Heart right ventricle (tissue), 16 donors: ENCODE data around the gene PDZD4. TPM values are rescaled to one million over a fixed set of nuclear protein-coding genes. Genes with fewer than 3 reads are reported as not detected.
A peak's percentile ranks its signal among the peaks of the same experiment; 100 is the strongest.

Experiments used
- ATAC-seq, 8 donors: fragments of 200-7000 bp; cut with Tn5 transposase; one replicate each; pipeline ENCODE4 v1.9.1; 2020; ENCODE audit warnings: mild to moderate bottlenecking in 8 of 8, moderate library complexity in 8 of 8, moderate number of reproducible peaks in 1 of 8
- DNase-seq, 2 donors: peaks; one replicate each; pipeline ENCODE4 v3.0.0-alpha.2; 2020
- H3K27ac ChIP-seq, 10 donors: fragments of 200-600 bp; sonication (generic) in 2 of 10; one replicate each; pipeline versions ENCODE4 v1.5.0 to v1.8.0; 2020 to 2022; ENCODE audit warnings: mild to moderate bottlenecking in 3 of 10
- H3K27me3 ChIP-seq, 7 donors: fragments of 200-600 bp; one replicate each; pipeline ENCODE4 v1.8.0; 2021 to 2022; ENCODE audit warnings: mild to moderate bottlenecking in 2 of 7
- H3K36me3 ChIP-seq, 9 donors: fragments of 200-600 bp; sonication (generic) in 1 of 9; one replicate each; pipeline versions ENCODE4 v1.5.0 to v1.8.0; 2020 to 2022; ENCODE audit warnings: mild to moderate bottlenecking in 2 of 9
- H3K4me1 ChIP-seq, 9 donors: fragments of 200-600 bp; sonication (generic) in 1 of 9; one replicate each; pipeline versions ENCODE4 v1.5.0 to v1.8.0; 2020 to 2022; ENCODE audit warnings: mild to moderate bottlenecking in 4 of 9
- H3K4me3 ChIP-seq, 10 donors: fragments of 200-600 bp; sonication (generic) in 2 of 10; one replicate each; pipeline versions ENCODE4 v1.5.0 to v1.8.0; 2020 to 2022; ENCODE audit warnings: mild to moderate bottlenecking in 7 of 10, moderate library complexity in 2 of 10
- H3K9me3 ChIP-seq, 11 donors: fragments of 200-600 bp in 10 of 11; sonication (generic) in 2 of 11; one replicate each; pipeline versions ENCODE4 v1.5.0 to v1.8.0; 2013 to 2022; ENCODE audit warnings: mild to moderate bottlenecking in 2 of 11, control low read depth in 1 of 11, moderate library complexity in 1 of 11
- CTCF ChIP-seq, 9 donors: fragments of 200-600 bp; sonication (generic) in 2 of 9; IDR thresholded peaks; one replicate each; pipeline versions ENCODE4 v1.5.0 to v1.8.0; 2021 to 2022; ENCODE audit warnings: antibody characterized with exemption in 9 of 9, mild to moderate bottlenecking in 5 of 9, moderate library complexity in 1 of 9
- WGBS, 2 donors: extraction: QIAGEN DNeasy Blood & Tissue Kit; methylation state at CpG; one replicate each; pipeline ENCODE4 v1.1.7; 2013; ENCODE audit warnings: inconsistent platforms in 1 of 2; 5-methylcytosine and 5-hydroxymethylcytosine counted together
- intact Hi-C, 10 donors: fragments of 100-400 bp; cut with DNase I; formaldehyde crosslinking; loops; one replicate each; pipeline versions ENCODE4 v1.11.1 to v1.14.2; 2022
- polyA plus RNA-seq, 2 donors: library from polyadenylated mRNA; stranded (reverse); fragments of 200-250 nt; gene quantifications; one replicate each; pipeline ENCODE4 v1.2.3, GENCODE V29; 2013
- total RNA-seq, 10 donors: library from RNA; stranded (reverse); fragmentation: NEBNext Ultra II Directional in 3 of 10; extraction: Animal tissue kit (Norgen Biotek cat#: 25700) in 3 of 10; gene quantifications; one replicate each; pipeline versions ENCODE4 v1.2.1 to v1.2.4, GENCODE V29; 2021 to 2023
- donor health status: Arrhythmogenic right ventricular cardiomyopathy.
- donor health status: ischemic (EF 13 %, LVEDD 7.1; RV severe dilation, severe dysfunction).
- donor health status: healthy with polysubstance abuse.
- donor health status: DM: no; HTN: yes; CAD: no.
- donor health status: DM: no; HTN: no; CAD: no.
- donor health status: ischemic (EF 25% LVEDD 6.9; RV normal size, moderate dysfunction).
- donor health status: ischemic (EF 25% LVEDD 5.7; RV mildly dilated, moderate dysfunction).
- donor health status: healthy.
- donor health status: DM: yes; HTN: yes; CAD: no.
- donor health status: Ischemic cardiomyopathy.
- donor health status: ischemic (EF 35%, LVEDD 5.7; RV mildly dilated, moderate dysfunction).
- donor health status: nonischemic (EF 11% LVEDD 7.7; RV severe dilation, severe dysfunction).
- donor health status: DM: yes; HTN: yes; CAD: no.
- donor health status: PGD.
- donor health status: ischemic (EF 29% LVEDD 5.4; RV normal size, mild dysfunction).
- donor health status: nonischemic (EF 23%, LVEDD 6.1; RV moderate dilation, normal function).

The PDZD4 gene
- total and polyA plus RNA-seq, 12 donors = 1.2 to 4.5 (median 2.3) TPM

- H3K27me3 ChIP-seq = peaks cover 0 to 24% (median 0%) of the 10 kb centered on the region in 7 donors
- DNase-seq (peak in 1 of 2 donors; percentile 3), ATAC-seq (no peak)
- no peaks in the 10 kb centered on the region for H3K9me3 ChIP-seq
- H3K4me3 ChIP-seq = no peak overlapping the region
- TF ChIP-seq CTCF (IDR thresholded peaks at IDR 0.05) = no peak
- intact Hi-C loops = no loop called here
- H3K4me1 ChIP-seq = peaks cover 0 to 31% (median 6%) of the 10 kb centered on the region in 9 donors
- peaks cover 0 to 3% (median 0%) of the 10 kb centered on the region in 9 donors for H3K36me3 ChIP-seq
- 63 to 65% methylated on average over 16 to 17 of the region's 17 CpGs for WGBS, 2 donors
- no peak overlapping the region for H3K27ac ChIP-seq
Observed at GRCh38 chrX:153778181-153778580, 52.2 kb downstream of the PDZD4 start.

- intact Hi-C loops = no loop called here
- DNase-seq (peak in 1 of 2 donors; percentile 2), ATAC-seq (no peak)
- WGBS, 2 donors = 88% methylated on average over 25 to 34 of the region's 34 CpGs
- no peak for TF ChIP-seq CTCF (IDR thresholded peaks at IDR 0.05)
- H3K27ac ChIP-seq = no peak overlapping the region
- no peaks in the 10 kb centered on the region for H3K9me3 ChIP-seq
- peaks cover 0 to 26% (median 6%) of the 10 kb centered on the region in 9 donors for H3K4me1 ChIP-seq
- H3K27me3 ChIP-seq = peaks cover 0 to 19% (median 0%) of the 10 kb centered on the region in 7 donors
- H3K4me3 ChIP-seq = no peak overlapping the region
- H3K36me3 ChIP-seq = no peaks in the 10 kb centered on the region
Observed at GRCh38 chrX:153777261-153778090, 52.9 kb downstream of the PDZD4 start.

- ATAC-seq = no peak
- Histone ChIP-seq H3K4me3 (no peak overlapping the region), H3K27me3 (peaks cover 0 to 13% (median 0%) of the 10 kb centered on the region in 7 donors), H3K36me3 (no peaks in the 10 kb centered on the region), H3K9me3 (no peaks in the 10 kb centered on the region), H3K4me1 (peaks cover 0 to 17% (median 6%) of the 10 kb centered on the region in 9 donors), H3K27ac (no peak overlapping the region)
- 78 to 94% methylated on average over 2 to 9 of the region's 22 CpGs for WGBS, 2 donors
- no peak for TF ChIP-seq CTCF (IDR thresholded peaks at IDR 0.05)
- no peak for DNase-seq
- intact Hi-C loops = no loop called here
Observed at GRCh38 chrX:153776611-153777045, 53.7 kb downstream of the PDZD4 start.

- intact Hi-C loops = no loop called here
- WGBS, 2 donors = 78 to 90% methylated on average over 8 to 18 of the region's 20 CpGs
- Histone ChIP-seq H3K9me3 (no peaks in the 10 kb centered on the region), H3K36me3 (no peaks in the 10 kb centered on the region), H3K4me1 (peaks cover 0 to 13% (median 6%) of the 10 kb centered on the region in 9 donors), H3K27me3 (peaks cover 0 to 8% (median 0%) of the 10 kb centered on the region in 7 donors), H3K4me3 (no peak overlapping the region), H3K27ac (no peak overlapping the region)
- TF ChIP-seq CTCF (IDR thresholded peaks at IDR 0.05) = no peak
- no peak for ATAC-seq
- DNase-seq = no peak
Observed at GRCh38 chrX:153776120-153776599, 54.2 kb downstream of the PDZD4 start.
